ENCODE data around the gene SPC25.

SPC25 gene

GRCh38 chr2:168849610-168850009 lies 40.6 kb downstream of the SPC25 start:
- no peak for DNase-seq (ENCODE audit: low read depth in 1 of 2, low spot score in 1 of 2)

GRCh38 chr2:168848225-168848624 lies 42.0 kb downstream of the SPC25 start:
- no peak for DNase-seq (ENCODE audit: low read depth in 1 of 2, low spot score in 1 of 2)

DNA sequence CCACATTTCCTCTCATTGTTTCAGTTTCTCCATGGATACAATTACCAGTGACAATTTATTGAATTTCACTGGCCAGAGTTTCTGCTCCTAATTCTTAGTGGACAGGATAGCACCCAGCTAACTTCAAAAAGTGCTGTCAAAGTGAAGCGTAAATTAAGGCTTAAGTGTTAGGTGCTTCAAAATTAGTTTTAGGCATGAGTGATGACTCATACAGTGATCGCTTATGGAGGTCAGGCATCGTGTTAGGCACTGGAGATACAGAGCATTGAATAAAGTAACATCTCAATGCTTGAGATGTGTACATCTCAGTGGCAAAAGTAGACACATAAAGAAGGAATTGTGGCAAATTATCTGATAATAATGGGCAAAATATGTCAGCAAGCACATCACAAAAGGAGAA lies 47.0 kb downstream of the SPC25 start:
- DNase-seq (ENCODE audit: low read depth in 1 of 2, low spot score in 1 of 2): no peak

DNA sequence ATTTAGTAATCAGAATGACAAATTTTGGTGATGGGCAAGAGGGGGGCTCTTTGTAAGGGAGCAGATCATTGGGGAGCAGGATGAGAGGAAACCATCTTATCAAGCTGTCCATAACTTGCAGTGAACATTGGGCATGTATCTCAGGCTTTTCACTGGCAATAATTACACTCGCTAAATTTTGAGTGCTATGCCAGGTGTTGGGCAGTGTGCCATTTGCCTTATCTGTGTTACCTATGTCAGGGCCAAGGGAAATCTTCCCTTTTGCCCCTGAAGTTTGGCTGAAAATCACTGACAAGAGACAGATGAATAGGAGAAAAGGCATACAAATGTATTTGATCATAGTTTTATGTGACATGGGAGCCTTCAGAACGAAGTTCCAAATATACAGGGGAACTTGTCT lies 48.8 kb downstream of the SPC25 start:
- DNase-seq (ENCODE audit: low read depth in 1 of 2, low spot score in 1 of 2): no peak

DNA sequence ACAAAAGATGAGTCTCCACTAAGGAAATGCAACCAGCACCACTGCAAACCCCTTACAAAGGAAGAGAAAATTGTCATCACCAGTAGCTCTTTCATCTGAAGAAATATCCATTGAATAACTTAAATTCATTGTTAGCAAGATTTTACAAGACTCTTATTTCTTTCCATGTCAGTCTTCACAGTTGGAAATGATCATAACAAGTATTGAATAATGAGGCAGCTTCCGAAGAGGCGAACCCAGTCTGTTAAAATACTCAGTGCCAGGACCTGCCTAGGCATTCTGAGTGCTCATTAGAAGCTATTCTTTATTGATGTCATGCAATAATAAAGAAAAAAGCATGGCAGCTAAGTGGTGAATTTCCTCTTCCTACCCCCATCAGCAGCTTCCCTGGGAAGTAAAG lies 54.3 kb downstream of the SPC25 start:
- no peak for DNase-seq (ENCODE audit: low read depth in 1 of 2, low spot score in 1 of 2)

- no peak for DNase-seq (ENCODE audit: low read depth in 1 of 2, low spot score in 1 of 2)
Observed at GRCh38 chr2:168831662-168832061, 58.6 kb downstream of the SPC25 start.

- no peak for DNase-seq (ENCODE audit: low read depth in 1 of 2, low spot score in 1 of 2)
Observed at GRCh38 chr2:168830958-168831357, 59.3 kb downstream of the SPC25 start.

DNA sequence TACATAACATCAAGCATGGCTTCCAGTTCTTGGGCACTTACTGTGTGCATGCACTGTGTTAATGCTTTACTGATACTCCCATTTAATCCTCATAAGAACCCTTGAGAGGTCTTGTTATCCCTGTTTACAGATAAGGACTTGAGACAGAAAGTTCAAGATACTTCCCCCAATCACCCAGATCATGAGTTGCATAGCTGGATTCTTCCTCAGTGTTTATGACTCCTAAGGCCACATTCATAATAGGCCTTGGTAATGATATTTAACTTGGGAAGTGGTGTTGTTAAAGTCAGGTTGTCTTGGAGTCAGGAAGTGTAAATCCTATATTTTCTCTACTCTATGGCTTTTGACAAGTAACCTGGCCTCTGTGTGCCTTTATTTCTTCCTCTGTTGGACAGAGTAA lies 65.1 kb downstream of the SPC25 start:
- no peak for DNase-seq (ENCODE audit: low read depth in 1 of 2, low spot score in 1 of 2)

DNA sequence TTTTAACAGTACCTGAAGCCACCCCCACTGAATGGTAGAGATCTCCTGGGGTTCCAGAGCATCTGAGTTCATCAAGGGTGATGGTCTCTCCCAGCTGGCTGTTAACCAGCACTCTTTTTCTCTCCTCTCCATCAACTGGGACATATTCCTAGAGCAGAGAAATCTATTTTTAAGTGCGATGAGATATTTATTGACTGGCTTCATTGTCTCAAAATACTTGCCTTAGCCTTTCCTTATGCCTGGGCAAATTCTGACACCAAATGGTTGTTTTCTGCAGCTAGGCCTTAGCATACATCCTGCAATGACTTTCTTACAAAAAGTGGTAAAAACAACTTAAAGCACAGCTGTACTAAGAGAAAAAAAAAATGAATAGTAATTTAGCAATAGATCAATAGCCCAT lies 68.2 kb downstream of the SPC25 start:
- DNase-seq (ENCODE audit: low read depth in 1 of 2, low spot score in 1 of 2): no peak

GRCh38 chr2:168821577-168821976 lies 68.7 kb downstream of the SPC25 start:
- DNase-seq (ENCODE audit: low read depth in 1 of 2, low spot score in 1 of 2): no peak

Data from activated T-helper 1 cell treated with anti-CD3 and anti-CD28 coated beads, Interleukin-2, amount 50 U/mL, for 16 hours (primary cell).